Vagina (tissue), 2 donors: Measurements from ENCODE around the gene JAG1. TPM values are rescaled to one million over a fixed set of nuclear protein-coding genes. Genes with fewer than 3 reads are reported as not detected.

ENCODE experiments used
- DNase-seq, 2 donors: peaks; one replicate each; pipeline ENCODE4 v3.0.0-alpha.2; 2017; ENCODE audit errors: extremely low spot score in 2 of 2
- H3K27ac ChIP-seq: fragments of 200-600 bp; sonication (generic); one replicate; pipeline ENCODE4 v1.5.1; 2019
- H3K27me3 ChIP-seq: fragments of 200-600 bp; sonication (generic); one replicate; pipeline ENCODE4 v1.5.1; 2019
- H3K36me3 ChIP-seq, 2 donors: fragments of 200-600 bp; sonication (generic); one replicate each; pipeline ENCODE4 v1.5.1; 2017 to 2019
- H3K4me1 ChIP-seq: fragments of 200-600 bp; sonication (generic); one replicate; pipeline ENCODE4 v1.5.1; 2019
- H3K4me3 ChIP-seq, 2 donors: fragments of 200-600 bp; sonication (generic); 1 replicate in 1 of 2; 2 replicates in 1 of 2; pipeline ENCODE4 v1.5.1; 2016 to 2019
- H3K9me3 ChIP-seq: fragments of 200-600 bp; sonication (generic); one replicate; pipeline ENCODE4 v1.5.1; 2019
- CTCF ChIP-seq, 3 experiments: fragments of 450-650 bp in 2 of 3; fragments of 200-600 bp in 1 of 3; sonication (generic) in 1 of 3; IDR thresholded peaks; one replicate each; pipeline ENCODE4 v1.5.1; 2017 to 2019; ENCODE audit warnings: antibody characterized with exemption in 3 of 3, mild to moderate bottlenecking in 2 of 3, moderate library complexity in 2 of 3
- POLR2A ChIP-seq, 2 donors: fragments of 450-650 bp; IDR thresholded peaks; one replicate each; pipeline ENCODE4 v1.6.1; 2017; ENCODE audit warnings: antibody characterized with exemption in 2 of 2, mild to moderate bottlenecking in 2 of 2, moderate library complexity in 2 of 2
- POLR2AphosphoS5 ChIP-seq, 2 donors: sonication (generic); formaldehyde crosslinking; IDR thresholded peaks; one replicate each; pipeline ENCODE4 v1.9.0; 2017; ENCODE audit warnings: antibody characterized with exemption in 2 of 2, mild to moderate bottlenecking in 2 of 2, low read depth in 1 of 2; ENCODE audit not compliant: insufficient read depth in 1 of 2
- intact Hi-C: fragments of 100-400 bp; cut with DNase I; formaldehyde crosslinking; loops from one replicate; pipeline ENCODE4 v1.15.1; 2023
- total RNA-seq: library from RNA; depleted of rRNA; stranded (reverse); fragments of >200 nt; gene quantifications from one replicate; pipeline ENCODE4 v1.2.3, GENCODE V29; 2016

Gene JAG1
- total RNA-seq, 1 donor from 2014 or later = 185 TPM

GRCh38 chr20:10626896-10627295, 46.9 kb downstream of the JAG1 start:
- DNase-seq = peak in 1 of 2 donors; percentile 7
- Histone ChIP-seq H3K27ac (no peak overlapping the region), H3K27me3 (no peaks in the 10 kb centered on the region), H3K9me3 (no peaks in the 10 kb centered on the region), H3K36me3 (no peaks in the 10 kb centered on the region), H3K4me3 (no peak overlapping the region), H3K4me1 (peaks cover 32% of the 10 kb centered on the region)
- intact Hi-C loops = no loop called here
- TF ChIP-seq POLR2AphosphoS5 (IDR thresholded peaks at IDR 0.05; ENCODE audit: insufficient read depth in 1 of 2, low read depth in 1 of 2) (peak in 1 of 2 donors; percentile 52), POLR2A (IDR thresholded peaks at IDR 0.05) (no peak)

GRCh38 chr20:10625641-10626040, 48.2 kb downstream of the JAG1 start:
- no peaks in the 10 kb centered on the region for H3K36me3 ChIP-seq
- H3K27ac ChIP-seq = no peak overlapping the region
- intact Hi-C loops = no loop called here

GRCh38 chr20:10622657-10623418, 51.0 kb downstream of the JAG1 start:
- Histone ChIP-seq H3K4me3 (peak overlapping the region; percentile 3 to 5), H3K4me1 (peaks cover 44% of the 10 kb centered on the region), H3K9me3 (no peaks in the 10 kb centered on the region), H3K27me3 (no peaks in the 10 kb centered on the region), H3K27ac (peak overlapping the region; percentile 70), H3K36me3 (no peaks in the 10 kb centered on the region)
- intact Hi-C loops = no loop called here
- no peak for TF ChIP-seq POLR2A (IDR thresholded peaks at IDR 0.05)
- TF ChIP-seq POLR2AphosphoS5 (IDR thresholded peaks at IDR 0.05; ENCODE audit: insufficient read depth in 1 of 2, low read depth in 1 of 2) = no peak
- DNase-seq = no peak

More at GRCh38 chr20:10625641-10626040, 48.2 kb downstream of the JAG1 start:
- DNase-seq = no peak
- no peak for TF ChIP-seq POLR2AphosphoS5 (IDR thresholded peaks at IDR 0.05; ENCODE audit: insufficient read depth in 1 of 2, low read depth in 1 of 2)
- no peak for TF ChIP-seq CTCF (IDR thresholded peaks at IDR 0.05)
- TF ChIP-seq POLR2A (IDR thresholded peaks at IDR 0.05) = no peak
- H3K9me3 ChIP-seq = no peaks in the 10 kb centered on the region
- no peak overlapping the region for H3K4me3 ChIP-seq
- no peaks in the 10 kb centered on the region for H3K27me3 ChIP-seq
- H3K4me1 ChIP-seq = peaks cover 30% of the 10 kb centered on the region

- Histone ChIP-seq H3K9me3 (no peaks in the 10 kb centered on the region), H3K27ac (no peak overlapping the region), H3K4me3 (no peak overlapping the region), H3K4me1 (peaks cover 44% of the 10 kb centered on the region), H3K27me3 (no peaks in the 10 kb centered on the region), H3K36me3 (no peaks in the 10 kb centered on the region)
- TF ChIP-seq POLR2A (IDR thresholded peaks at IDR 0.05) (no peak), CTCF (IDR thresholded peaks at IDR 0.05) (no peak), POLR2AphosphoS5 (IDR thresholded peaks at IDR 0.05; ENCODE audit: insufficient read depth in 1 of 2, low read depth in 1 of 2) (no peak)
- no peak for DNase-seq
- intact Hi-C loops = no loop called here
Measured at GRCh38 chr20:10621149-10621548, 52.6 kb downstream of the JAG1 start.

- Histone ChIP-seq H3K36me3 (no peaks in the 10 kb centered on the region), H3K27ac (peak overlapping the region; percentile 77)
- intact Hi-C loops = no loop called here
Measured at GRCh38 chr20:10619427-10619826, 54.4 kb downstream of the JAG1 start.

More at GRCh38 chr20:10619427-10619826, 54.4 kb downstream of the JAG1 start:
- H3K4me3 ChIP-seq = no peak overlapping the region
- TF ChIP-seq CTCF (IDR thresholded peaks at IDR 0.05) (no peak), POLR2A (IDR thresholded peaks at IDR 0.05) (no peak), POLR2AphosphoS5 (IDR thresholded peaks at IDR 0.05; ENCODE audit: insufficient read depth in 1 of 2, low read depth in 1 of 2) (peak in 1 of 2 donors; percentile 86)
- no peak for DNase-seq
- peaks cover 44% of the 10 kb centered on the region for H3K4me1 ChIP-seq
- no peaks in the 10 kb centered on the region for H3K27me3 ChIP-seq
- no peaks in the 10 kb centered on the region for H3K9me3 ChIP-seq
